HL-60 (cell line): ENCODE measurements around the gene TLR5.

ENCODE experiments used
- CTCF ChIP-seq: IDR thresholded peaks from one replicate; pipeline ENCODE4 v1.5.1; 2011; ENCODE audit warnings: low read length, control low read depth, inconsistent platforms; ENCODE audit not compliant: insufficient read depth
- POLR2AphosphoS5 ChIP-seq: IDR thresholded peaks from 2 replicates; pipeline ENCODE4 v1.6.1; 2012; ENCODE audit warnings: low read depth
- REST ChIP-seq: IDR thresholded peaks from 2 replicates; pipeline ENCODE4 v1.6.1; 2012; ENCODE audit warnings: low read depth; ENCODE audit not compliant: insufficient replicate concordance

GRCh38 chr1:223155153-223155552 is 12.1 kb upstream of the TLR5 start:
- TF ChIP-seq CTCF: no peak
- TF ChIP-seq POLR2AphosphoS5: no peak
- TF ChIP-seq REST: no peak
